SK-N-MC (cell line): ENCODE measurements around the gene SNRNP40.
"Not testable (repeated sequence)": the region's sequence is repeated elsewhere in the genome, so short reads cannot be mapped to it uniquely, and the experiment has no call there.

ENCODE experiments used
- DNase-seq: peaks from one replicate; pipeline ENCODE4 v3.0.0-alpha.2; 2011; ENCODE audit warnings: low read depth, low spot score
- H3K27ac ChIP-seq: fragments of 200-600 bp; sonication (generic); 2 replicates; pipeline ENCODE4 v1.5.1; 2016; ENCODE audit warnings: mixed run types
- H3K36me3 ChIP-seq: fragments of 200-600 bp; sonication (generic); 2 replicates; pipeline ENCODE4 v1.6.1; 2017; ENCODE audit warnings: antibody characterized with exemption, low read length, mixed read lengths; ENCODE audit not compliant: insufficient read depth
- H3K4me3 ChIP-seq: fragments of 200-600 bp; sonication (generic); 2 replicates; pipeline ENCODE4 v1.5.1; 2016
- H3K9ac ChIP-seq: fragments of 200-600 bp; sonication (generic); 2 replicates; pipeline ENCODE4 v1.8.0; 2017; ENCODE audit warnings: mixed run types, mixed read lengths; ENCODE audit not compliant: insufficient read length
- H3K9me3 ChIP-seq: fragments of 200-600 bp; sonication (generic); 2 replicates; pipeline ENCODE4 v1.6.1; 2017; ENCODE audit warnings: low read depth, mild to moderate bottlenecking, antibody characterized with exemption, low read length, moderate library complexity, mixed read lengths
- EZH2 ChIP-seq: fragments of 200-600 bp; sonication (generic); IDR thresholded peaks from one replicate; pipeline ENCODE4 v1.6.1; 2017; ENCODE audit warnings: antibody characterized with exemption
- FOXP2 ChIP-seq: optimal IDR thresholded peaks from 2 replicates; pipeline ENCODE3; 2011; ENCODE audit warnings: mild to moderate bottlenecking, moderate library complexity; ENCODE audit not compliant: insufficient read depth; ENCODE audit errors: extremely low read length, control extremely low read depth
- POLR2AphosphoS5 ChIP-seq: IDR thresholded peaks from 2 replicates; pipeline ENCODE4 v1.6.1; 2012; ENCODE audit warnings: mild to moderate bottlenecking, low read depth, low read length, borderline replicate concordance

Gene SNRNP40

DNA sequence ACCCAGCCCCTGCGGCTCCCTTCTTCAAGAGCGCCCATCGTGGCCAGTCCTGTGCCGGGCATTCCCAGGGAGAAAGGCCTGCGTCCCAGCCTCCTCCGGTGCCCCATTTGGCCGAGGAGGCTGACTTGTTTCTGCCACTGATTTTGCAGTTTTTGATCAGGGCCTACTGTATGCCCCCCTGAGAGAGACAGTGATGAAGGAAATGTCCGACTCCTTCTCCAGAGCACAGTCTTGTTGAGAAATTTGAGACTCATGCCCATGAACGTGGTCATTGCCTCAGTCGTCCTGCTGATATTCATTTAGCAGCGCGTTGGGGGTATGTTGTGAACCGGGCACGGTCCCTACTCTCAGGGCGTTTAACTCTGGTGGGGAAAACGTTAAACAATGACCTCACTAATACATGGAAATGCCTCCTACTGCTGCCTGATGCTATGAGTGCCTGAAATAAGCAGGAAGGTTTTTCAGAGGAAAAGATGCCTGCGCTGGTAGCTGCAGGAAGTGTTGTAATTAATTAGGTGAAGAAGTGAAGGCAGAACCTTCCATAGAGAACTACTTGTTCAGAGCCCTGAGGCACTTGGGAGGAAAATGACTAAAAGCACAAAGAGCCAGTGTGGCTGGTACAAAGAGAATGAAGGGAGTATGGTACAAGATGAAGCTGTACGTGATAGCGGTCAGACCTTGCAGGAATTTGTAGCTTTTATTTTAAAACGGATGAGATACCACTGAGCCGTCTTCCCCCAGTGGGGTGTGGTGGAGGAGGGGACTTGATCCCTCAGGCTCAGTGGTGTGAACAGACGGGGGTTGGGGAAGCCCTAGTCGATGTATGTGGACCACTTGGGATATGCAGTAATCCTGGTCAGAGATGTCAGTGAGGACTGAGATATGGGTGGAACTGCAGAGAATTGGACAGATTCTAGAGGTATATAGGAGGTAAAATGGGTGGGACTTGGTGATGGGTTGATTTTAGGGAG lies 974 bp upstream of the SNRNP40 start:
- peak overlapping the region; percentile 92 for H3K9ac ChIP-seq
- H3K27ac ChIP-seq = no peak overlapping the region
- TF ChIP-seq POLR2AphosphoS5 (no peak), EZH2 (no peak), FOXP2 (no peak)
- DNase-seq = no peak
- peak overlapping the region; percentile 99 for H3K4me3 ChIP-seq
- no peaks in the 10 kb centered on the region for H3K9me3 ChIP-seq
- H3K36me3 ChIP-seq = peaks cover 22% of the 10 kb centered on the region

DNA sequence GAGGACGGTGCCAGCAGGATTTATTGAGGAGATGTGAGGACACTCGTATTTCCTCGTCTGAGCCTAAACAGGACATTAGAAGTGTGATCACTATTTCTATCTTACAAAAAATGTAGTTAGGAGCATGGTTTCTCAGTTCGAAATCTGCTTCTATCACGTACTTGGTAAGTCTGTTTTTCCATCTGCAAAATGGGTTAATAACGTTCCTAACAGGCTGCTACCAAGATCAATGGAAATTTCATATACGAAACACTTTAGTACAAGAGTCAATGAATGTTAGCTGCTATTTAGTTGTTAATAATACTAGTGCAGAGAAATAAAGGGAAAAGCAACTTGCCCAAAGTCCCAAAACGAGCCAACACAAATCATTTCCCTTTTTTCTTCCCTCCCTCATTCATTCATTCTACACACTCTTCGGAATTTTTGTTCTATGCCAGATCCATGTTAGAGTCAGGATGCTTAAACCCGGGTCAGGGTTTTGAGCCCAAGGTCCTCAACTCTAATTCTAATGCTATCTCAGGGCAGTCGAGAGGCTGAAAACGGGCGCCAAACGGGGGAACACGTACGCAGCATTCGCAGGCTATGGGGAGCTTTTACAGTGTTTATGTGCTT lies 608 bp downstream of the SNRNP40 start:
- TF ChIP-seq EZH2 (no peak), POLR2AphosphoS5 (no peak), FOXP2 (no peak)
- no peak for DNase-seq
- peak overlapping the region; percentile 79 for H3K27ac ChIP-seq

DNA sequence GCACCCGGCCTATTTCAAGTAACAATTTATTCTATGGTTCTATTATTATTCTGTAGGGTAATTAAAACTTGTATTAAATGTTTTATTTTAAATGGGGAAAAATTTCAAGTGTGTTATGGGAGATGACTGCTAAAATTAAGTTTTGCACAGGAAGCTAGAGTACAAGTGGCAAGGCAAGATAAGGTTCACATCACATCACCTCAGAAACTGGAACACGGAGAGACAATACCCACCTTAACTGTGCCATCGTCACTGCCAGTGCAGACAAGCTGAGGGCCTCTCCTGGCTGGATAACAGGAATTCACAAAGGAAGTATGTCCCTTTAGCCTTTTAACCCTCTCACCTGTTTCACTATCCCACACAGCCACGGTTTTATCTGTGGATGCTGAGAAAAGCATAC lies 7.6 kb downstream of the SNRNP40 start:
- DNase-seq = no peak
- Histone ChIP-seq H3K9ac (no peak overlapping the region), H3K36me3 (peaks cover 78% of the 10 kb centered on the region), H3K4me3 (no peak overlapping the region), H3K27ac (no peak overlapping the region), H3K9me3 (no peaks in the 10 kb centered on the region)
- TF ChIP-seq EZH2 (no peak), POLR2AphosphoS5 (no peak), FOXP2 (no peak)

More for the DNA sequence above, 608 bp downstream of the SNRNP40 start:
- H3K9ac ChIP-seq = peak overlapping the region; percentile 100
- peak overlapping the region; percentile 99 for H3K4me3 ChIP-seq
- no peaks in the 10 kb centered on the region for H3K9me3 ChIP-seq
- peaks cover 38% of the 10 kb centered on the region for H3K36me3 ChIP-seq

DNA sequence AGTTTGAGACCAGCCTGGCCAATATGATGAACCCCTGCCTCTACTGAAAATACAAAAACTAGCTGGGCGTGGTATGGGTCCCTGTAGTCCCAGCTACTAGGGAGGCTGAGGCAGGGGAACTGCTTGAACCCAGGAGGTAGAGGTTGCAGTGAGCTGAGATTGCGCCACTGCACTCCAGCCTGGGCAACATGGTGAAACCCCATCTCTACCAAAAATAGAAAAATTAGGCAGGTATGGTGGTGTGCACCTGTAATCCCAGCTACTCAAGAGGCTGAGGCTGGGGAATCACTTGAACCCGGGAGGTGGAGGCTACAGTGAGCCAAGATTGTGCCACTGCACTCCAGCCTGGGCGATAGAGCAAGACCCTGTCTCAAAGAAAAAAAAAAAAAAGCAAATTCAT lies 8.8 kb downstream of the SNRNP40 start:
- H3K4me3 ChIP-seq, H3K27ac ChIP-seq, H3K9me3 ChIP-seq, H3K9ac ChIP-seq, DNase-seq: not testable (repeated sequence)
- peaks cover 73% of the 10 kb centered on the region for H3K36me3 ChIP-seq

DNA sequence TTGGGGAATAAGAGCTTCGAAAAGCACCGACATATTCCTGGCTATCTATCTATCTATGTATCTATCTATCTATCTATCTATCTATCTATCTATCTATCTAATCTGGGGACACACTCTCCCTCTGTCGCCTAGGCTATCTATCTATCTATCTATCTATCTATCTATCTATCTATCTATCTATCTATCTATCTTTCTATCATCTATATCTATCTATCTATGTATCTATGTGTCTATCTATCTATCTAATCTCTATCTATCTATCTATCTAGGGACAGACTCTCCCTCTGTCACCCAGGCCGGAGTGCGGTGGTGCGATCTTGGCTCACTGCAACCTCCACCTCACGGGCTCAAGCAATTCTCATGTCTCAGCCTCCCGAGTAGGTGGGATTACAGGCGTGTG lies 14.2 kb downstream of the SNRNP40 start:
- not testable (repeated sequence) for H3K4me3 ChIP-seq, H3K9ac ChIP-seq, H3K27ac ChIP-seq, H3K9me3 ChIP-seq, DNase-seq
- peaks cover 68% of the 10 kb centered on the region for H3K36me3 ChIP-seq

DNA sequence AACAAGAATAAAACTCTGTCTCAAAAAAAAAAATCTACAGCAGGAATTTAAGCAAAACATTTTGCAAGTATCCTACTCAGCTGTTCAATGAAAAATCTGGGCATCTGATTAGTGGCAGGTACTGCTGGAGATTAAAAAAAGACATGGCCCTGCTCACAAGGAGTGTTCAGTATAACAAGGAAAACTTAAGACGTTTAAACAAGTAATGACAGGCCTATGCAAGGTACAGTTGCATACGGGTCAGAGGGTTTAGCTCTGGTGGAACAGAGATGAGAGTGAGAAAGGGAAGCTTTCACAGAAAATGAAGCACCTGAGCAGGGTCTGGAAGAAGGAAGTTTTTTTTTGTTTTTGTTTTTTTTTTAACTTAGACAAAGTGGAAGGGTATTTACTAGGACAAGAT lies 23.0 kb downstream of the SNRNP40 start:
- no peak for DNase-seq
- no peak overlapping the region for H3K27ac ChIP-seq
- TF ChIP-seq POLR2AphosphoS5 (no peak), FOXP2 (no peak), EZH2 (no peak)
- peaks cover 91% of the 10 kb centered on the region for H3K36me3 ChIP-seq
- H3K4me3 ChIP-seq = no peak overlapping the region
- no peak overlapping the region for H3K9ac ChIP-seq
- no peaks in the 10 kb centered on the region for H3K9me3 ChIP-seq

DNA sequence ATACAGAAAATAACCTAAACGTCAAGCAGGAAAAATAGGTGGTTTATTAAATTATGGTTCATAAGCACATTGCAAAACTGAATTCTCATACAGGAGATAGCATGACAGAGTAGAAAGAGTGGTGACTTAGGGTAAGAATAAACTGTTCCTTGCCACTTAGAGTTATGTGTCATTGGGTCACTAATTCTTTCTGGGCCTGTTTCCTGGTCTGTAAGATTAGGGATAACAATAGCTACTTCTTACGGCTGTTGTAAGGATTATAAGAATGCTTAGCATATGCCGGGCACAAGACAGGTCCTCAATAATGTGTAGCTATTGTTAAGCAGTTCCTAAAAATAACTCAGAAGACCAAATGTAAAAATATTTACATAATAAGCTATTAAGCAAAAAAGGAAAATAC lies 24.2 kb downstream of the SNRNP40 start:
- no peak overlapping the region for H3K9ac ChIP-seq
- no peak for DNase-seq
- peaks cover 89% of the 10 kb centered on the region for H3K36me3 ChIP-seq
- no peak overlapping the region for H3K4me3 ChIP-seq
- no peak overlapping the region for H3K27ac ChIP-seq
- TF ChIP-seq EZH2 (no peak), POLR2AphosphoS5 (no peak), FOXP2 (no peak)
- H3K9me3 ChIP-seq = no peaks in the 10 kb centered on the region

DNA sequence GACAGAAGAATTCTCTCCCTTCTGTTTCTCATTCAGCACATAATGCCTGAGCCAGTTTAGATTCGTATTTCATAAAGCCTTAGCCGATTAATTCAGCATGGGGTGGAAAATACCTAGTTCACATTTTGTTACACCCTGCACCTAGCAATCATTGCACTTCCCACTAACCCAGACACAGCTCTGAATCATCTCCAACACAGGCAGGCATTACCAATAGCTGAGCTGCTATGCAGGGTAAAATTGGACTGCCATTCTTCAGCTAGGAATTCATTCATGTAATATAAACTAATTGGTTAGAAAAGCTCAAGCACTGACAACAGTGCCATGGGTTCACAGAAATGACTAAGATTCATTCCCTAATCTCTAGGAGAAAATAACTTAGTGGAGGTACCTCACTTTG lies 30.0 kb downstream of the SNRNP40 start:
- Histone ChIP-seq H3K36me3 (peaks cover 87% of the 10 kb centered on the region), H3K9me3 (no peaks in the 10 kb centered on the region), H3K9ac (no peak overlapping the region), H3K4me3 (no peak overlapping the region), H3K27ac (no peak overlapping the region)
- DNase-seq = no peak
- TF ChIP-seq POLR2AphosphoS5 (no peak), FOXP2 (no peak), EZH2 (no peak)

DNA sequence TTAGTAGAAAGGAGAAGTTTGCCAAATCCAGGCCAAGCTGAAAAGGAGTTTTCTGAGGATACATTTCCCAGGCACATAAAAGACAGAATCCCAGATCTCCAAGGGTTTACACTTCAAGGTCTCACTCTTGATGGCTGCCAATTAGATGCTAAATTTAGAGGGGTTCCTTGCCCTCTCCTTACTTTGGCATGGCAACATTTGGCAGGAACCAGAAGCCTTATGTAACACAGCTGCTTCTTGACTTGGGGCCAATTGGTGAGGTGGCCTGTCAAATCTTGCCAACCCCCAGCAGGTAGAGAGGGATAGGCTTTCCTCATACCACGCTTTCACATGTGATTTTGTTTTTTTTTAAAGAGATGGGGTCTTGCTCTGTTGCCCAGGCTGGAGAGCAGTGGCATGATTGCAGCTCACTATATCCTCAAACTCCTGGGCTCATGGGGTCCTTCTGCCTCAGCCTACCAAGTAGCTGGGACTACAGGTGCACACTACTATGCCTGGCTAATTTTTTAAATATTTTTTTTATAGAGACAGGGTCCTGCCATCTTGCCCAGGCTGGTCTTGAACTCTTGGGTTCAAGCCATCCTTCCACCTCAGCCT lies 31.7 kb downstream of the SNRNP40 start:
- H3K9me3 ChIP-seq = no peaks in the 10 kb centered on the region
- no peak overlapping the region for H3K27ac ChIP-seq
- no peak overlapping the region for H3K9ac ChIP-seq
- H3K4me3 ChIP-seq = no peak overlapping the region
- H3K36me3 ChIP-seq = peaks cover 83% of the 10 kb centered on the region
- TF ChIP-seq POLR2AphosphoS5 (no peak), FOXP2 (no peak), EZH2 (no peak)
- DNase-seq = no peak
